Activated CD8-positive, alpha-beta T cell treated with anti-CD3 and anti-CD28 coated beads for 36 hours (primary cell): Measurements from ENCODE around the gene KRT78. TPM values are rescaled to one million over a fixed set of nuclear protein-coding genes. Genes with fewer than 3 reads are reported as not detected.

Experiments
- ATAC-seq: fragments of 200-7000 bp; cut with Tn5 transposase; one replicate; pipeline ENCODE4 v1.10.0; 2021; ENCODE audit warnings: mild to moderate bottlenecking, moderate library complexity
- CTCF ChIA-PET: fragments of 350-600 bp; sonication (Branson Sonifier 250); formaldehyde crosslinking; loops from one replicate; lab custom pipeline; 2021; ENCODE audit warnings: antibody characterized with exemption; lab: Charles Lee
- POLR2A ChIA-PET: fragments of 350-600 bp; sonication (Branson Sonifier 250); formaldehyde crosslinking; loops from one replicate; lab custom pipeline; 2021; ENCODE audit warnings: antibody characterized with exemption; lab: Charles Lee
- DNase-seq: peaks from one replicate; pipeline ENCODE4 v3.0.0-alpha.2; 2020
- H3K27ac Mint-ChIP-seq: one replicate; pipeline ENCODE4 v1.8.0; 2021; ENCODE audit warnings: mild to moderate bottlenecking, mixed read lengths
- H3K27me3 Mint-ChIP-seq: one replicate; pipeline ENCODE4 v1.8.0; 2021; ENCODE audit warnings: mixed read lengths
- H3K36me3 Mint-ChIP-seq: one replicate; pipeline ENCODE4 v1.8.0; 2021; ENCODE audit warnings: low read depth, mixed read lengths
- H3K4me1 Mint-ChIP-seq: one replicate; pipeline ENCODE4 v1.8.0; 2021; ENCODE audit warnings: low read depth, mixed read lengths
- H3K4me3 Mint-ChIP-seq: one replicate; pipeline ENCODE4 v1.8.0; 2021; ENCODE audit warnings: mild to moderate bottlenecking, moderate library complexity, mixed read lengths
- H3K9me3 Mint-ChIP-seq: one replicate; pipeline ENCODE4 v1.8.0; 2021; ENCODE audit warnings: mixed read lengths
- intact Hi-C: fragments of 100-400 bp; cut with micrococcal nuclease; formaldehyde crosslinking; loops from one replicate; pipeline ENCODE4 v1.10.0; 2022
- total RNA-seq, 2 experiments: library from RNA; stranded (reverse); gene quantifications; one replicate each; pipeline ENCODE4 v1.2.3, GENCODE V29; 2021
- TF ChIP-seq, protein P1 (sequence below): fragments of 200-600 bp; IDR thresholded peaks from one replicate; pipeline ENCODE4 v1.8.0; 2022; ENCODE audit warnings: antibody characterized with exemption, mild to moderate bottlenecking

KRT78 gene
- total RNA-seq, 2 experiments from 2014 or later = not detected

DNA sequence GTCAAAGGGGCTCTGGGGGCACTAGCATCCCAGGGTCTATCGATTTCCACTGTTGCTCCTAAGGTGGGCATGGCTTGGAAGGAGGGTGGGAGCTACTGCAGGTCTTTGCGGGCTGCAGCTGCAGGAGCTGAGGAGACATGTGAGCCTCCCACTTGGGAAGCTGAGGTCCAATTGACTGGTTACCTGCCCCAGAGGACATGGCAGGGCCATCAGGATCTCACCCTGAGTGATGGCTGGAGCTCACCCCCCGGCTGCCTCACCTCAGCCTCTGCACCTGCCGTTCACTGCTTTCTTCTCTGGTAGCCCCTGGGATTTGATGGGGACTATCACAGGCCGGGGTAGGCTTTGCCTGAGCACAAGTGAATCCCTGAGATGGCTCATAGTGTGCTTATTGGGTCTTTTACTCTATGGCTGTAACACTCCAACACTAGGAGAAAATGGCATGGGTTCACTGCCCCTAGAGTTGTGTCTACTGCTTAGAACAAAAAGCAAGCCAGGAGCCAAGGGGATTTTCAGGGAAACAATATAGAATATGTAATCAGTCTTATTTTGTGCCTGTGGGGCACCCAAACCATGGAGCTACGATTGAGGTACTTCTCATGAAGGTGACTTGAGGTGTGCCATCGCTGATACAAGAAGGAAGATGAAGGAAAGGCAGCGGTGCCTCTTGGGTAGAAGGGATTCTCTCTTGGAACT lies 31.6 kb downstream of the KRT78 start:
- ATAC-seq = no peak
- intact Hi-C loops = no loop called here
- H3K4me1 Mint-ChIP-seq = peaks cover 10% of the 10 kb centered on the region
- ChIA-PET CTCF (interaction anchor here (1.1 to 1.7 kb wide), 3 partner anchors 49 to 163 kb away, joined by 4 to 7 read pairs (median 4); no protein-coding TSS in a partner anchor), POLR2A (interaction anchor here (0.8 kb wide), 1 partner anchor 27 kb away, joined by 3 read pairs; no protein-coding TSS in a partner anchor)
- peaks cover 1% of the 10 kb centered on the region for H3K27me3 Mint-ChIP-seq
- no peak overlapping the region for H3K27ac Mint-ChIP-seq
- H3K4me3 Mint-ChIP-seq = no peak overlapping the region
- no peaks in the 10 kb centered on the region for H3K36me3 Mint-ChIP-seq
- H3K9me3 Mint-ChIP-seq = no peaks in the 10 kb centered on the region
- no peak for DNase-seq
- TF ChIP-seq, protein P1, sequence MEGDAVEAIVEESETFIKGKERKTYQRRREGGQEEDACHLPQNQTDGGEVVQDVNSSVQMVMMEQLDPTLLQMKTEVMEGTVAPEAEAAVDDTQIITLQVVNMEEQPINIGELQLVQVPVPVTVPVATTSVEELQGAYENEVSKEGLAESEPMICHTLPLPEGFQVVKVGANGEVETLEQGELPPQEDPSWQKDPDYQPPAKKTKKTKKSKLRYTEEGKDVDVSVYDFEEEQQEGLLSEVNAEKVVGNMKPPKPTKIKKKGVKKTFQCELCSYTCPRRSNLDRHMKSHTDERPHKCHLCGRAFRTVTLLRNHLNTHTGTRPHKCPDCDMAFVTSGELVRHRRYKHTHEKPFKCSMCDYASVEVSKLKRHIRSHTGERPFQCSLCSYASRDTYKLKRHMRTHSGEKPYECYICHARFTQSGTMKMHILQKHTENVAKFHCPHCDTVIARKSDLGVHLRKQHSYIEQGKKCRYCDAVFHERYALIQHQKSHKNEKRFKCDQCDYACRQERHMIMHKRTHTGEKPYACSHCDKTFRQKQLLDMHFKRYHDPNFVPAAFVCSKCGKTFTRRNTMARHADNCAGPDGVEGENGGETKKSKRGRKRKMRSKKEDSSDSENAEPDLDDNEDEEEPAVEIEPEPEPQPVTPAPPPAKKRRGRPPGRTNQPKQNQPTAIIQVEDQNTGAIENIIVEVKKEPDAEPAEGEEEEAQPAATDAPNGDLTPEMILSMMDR = no peak

DNA sequence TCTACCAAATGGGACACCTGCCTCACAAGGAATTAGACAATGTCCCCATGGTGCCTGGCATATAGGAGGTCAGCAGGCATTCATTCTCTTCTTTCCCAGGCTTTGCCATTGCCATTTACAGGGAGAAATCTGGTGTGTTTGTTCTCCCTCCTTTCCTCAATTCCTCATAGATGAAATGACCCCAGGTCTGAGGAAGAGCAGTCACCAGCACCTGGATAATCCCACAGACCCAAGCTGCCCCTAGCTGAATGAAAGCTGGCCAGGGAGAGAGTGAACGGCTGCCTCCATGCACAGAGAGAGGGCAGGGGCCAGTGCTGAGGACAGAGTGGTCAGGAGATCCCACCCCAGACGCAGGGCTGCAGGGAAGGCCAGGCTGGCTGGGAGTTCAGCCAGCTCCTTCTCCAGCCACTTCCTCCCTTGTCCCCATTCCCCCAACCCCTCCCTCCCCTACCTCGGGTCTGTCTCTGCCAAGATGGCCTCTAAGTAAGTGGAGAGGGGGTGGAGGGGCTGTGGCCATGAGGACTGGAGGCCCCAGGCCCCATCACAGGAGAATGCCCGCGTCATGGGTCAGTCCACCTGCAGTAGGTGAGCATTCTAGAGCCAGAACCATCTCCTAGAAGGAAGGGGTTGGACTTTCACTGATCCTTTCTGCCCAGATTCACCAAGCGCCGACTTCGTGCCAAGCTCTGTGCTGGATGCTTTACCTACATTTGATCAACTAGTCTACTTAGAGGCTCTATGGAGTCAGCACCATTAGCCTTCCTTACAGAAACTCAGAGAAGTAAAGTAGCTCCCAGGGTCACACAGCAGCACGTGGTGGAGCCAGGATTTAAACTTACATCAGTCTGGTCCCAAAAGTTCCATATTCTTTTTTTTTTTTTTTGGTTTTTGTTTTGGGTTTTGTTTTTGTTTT lies 32.9 kb downstream of the KRT78 start:
- ATAC-seq (no peak), DNase-seq (no peak)
- ChIA-PET POLR2A (interaction anchor here (0.5 kb wide), 1 partner anchor 442 kb away, joined by 3 read pairs; no protein-coding TSS in a partner anchor), CTCF (interaction anchor here (0.6 kb wide), 1 partner anchor 15 kb away, joined by 3 read pairs; no protein-coding TSS in a partner anchor)
- peaks cover 1% of the 10 kb centered on the region for H3K27me3 Mint-ChIP-seq
- peaks cover 10% of the 10 kb centered on the region for H3K4me1 Mint-ChIP-seq
- H3K36me3 Mint-ChIP-seq = no peaks in the 10 kb centered on the region
- no peak overlapping the region for H3K27ac Mint-ChIP-seq
- no peaks in the 10 kb centered on the region for H3K9me3 Mint-ChIP-seq
- no peak overlapping the region for H3K4me3 Mint-ChIP-seq
- intact Hi-C loops = no loop called here
- TF ChIP-seq, protein P1 = no peak

DNA sequence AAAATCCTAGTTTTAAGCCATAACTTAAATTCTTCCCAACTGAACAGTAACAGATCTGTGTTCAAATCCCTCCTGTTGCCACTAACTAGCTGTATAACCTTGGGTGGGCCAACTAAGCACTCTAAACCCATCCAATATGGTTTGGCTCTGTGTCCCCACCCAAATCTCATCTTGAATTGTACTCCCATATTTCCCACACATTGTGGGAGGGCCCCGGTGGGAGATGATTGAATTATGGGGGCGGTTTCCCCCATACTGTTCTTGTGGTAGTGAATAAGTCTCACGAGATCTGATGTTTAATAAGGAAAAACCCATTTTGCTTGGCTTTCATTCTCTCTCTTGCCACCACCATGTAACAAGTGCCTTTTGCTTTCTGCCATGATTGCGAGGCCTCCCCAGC lies 33.6 kb downstream of the KRT78 start:
- ATAC-seq (no peak), DNase-seq (no peak)
- intact Hi-C loops = no loop called here
- Mint-ChIP-seq H3K27me3 (no peaks in the 10 kb centered on the region), H3K36me3 (no peaks in the 10 kb centered on the region), H3K4me3 (no peak overlapping the region), H3K27ac (no peak overlapping the region), H3K4me1 (peaks cover 10% of the 10 kb centered on the region), H3K9me3 (no peaks in the 10 kb centered on the region)
- ChIA-PET POLR2A (no interaction called here), CTCF (no interaction called here)
- TF ChIP-seq, protein P1 = no peak

DNA sequence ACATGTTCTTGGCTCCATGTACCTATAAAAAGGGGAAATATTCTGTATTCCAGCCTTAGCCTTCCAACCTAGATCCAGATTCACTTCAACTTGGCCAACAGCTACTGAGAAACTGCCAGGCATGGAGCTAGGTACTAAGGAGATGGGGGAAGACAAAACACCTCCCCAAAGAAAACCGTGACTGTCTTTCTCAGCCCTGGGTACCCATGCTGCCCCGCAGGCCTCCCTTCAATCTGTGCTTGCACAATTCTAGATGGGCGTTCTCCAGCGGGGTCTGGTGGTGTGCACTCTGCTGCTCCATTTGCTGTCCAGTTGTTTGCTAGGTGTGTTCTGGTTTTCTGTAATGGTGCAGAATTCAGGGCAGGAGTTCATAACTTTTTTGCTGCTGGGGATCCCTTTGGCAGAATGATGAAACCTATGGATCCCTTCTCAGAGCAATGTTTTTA lies 34.1 kb downstream of the KRT78 start:
- TF ChIP-seq, protein P1 = no peak
- ChIA-PET CTCF (no interaction called here), POLR2A (no interaction called here)
- ATAC-seq (no peak), DNase-seq (no peak)
- Mint-ChIP-seq H3K27ac (no peak overlapping the region), H3K36me3 (no peaks in the 10 kb centered on the region), H3K4me1 (peaks cover 10% of the 10 kb centered on the region), H3K4me3 (no peak overlapping the region), H3K9me3 (no peaks in the 10 kb centered on the region), H3K27me3 (no peaks in the 10 kb centered on the region)
- intact Hi-C loops = no loop called here
